Epithelial cell of esophagus (primary cell): ENCODE results near the gene CLEC3A.

Experiments
- DNase-seq: peaks from one replicate; pipeline ENCODE4 v3.0.0; 2010; ENCODE audit warnings: low read depth
- H3K4me3 ChIP-seq: 2 replicates; pipeline ENCODE4 v1.5.1; 2011; ENCODE audit warnings: mild to moderate bottlenecking, low read length, control low read depth
- CTCF ChIP-seq: IDR thresholded peaks from 2 replicates; pipeline ENCODE4 v1.5.1; 2011; ENCODE audit warnings: low read depth, mild to moderate bottlenecking, low read length, control low read depth, inconsistent platforms; ENCODE audit not compliant: insufficient read depth; ENCODE audit errors: missing control alignments

Gene CLEC3A

DNA sequence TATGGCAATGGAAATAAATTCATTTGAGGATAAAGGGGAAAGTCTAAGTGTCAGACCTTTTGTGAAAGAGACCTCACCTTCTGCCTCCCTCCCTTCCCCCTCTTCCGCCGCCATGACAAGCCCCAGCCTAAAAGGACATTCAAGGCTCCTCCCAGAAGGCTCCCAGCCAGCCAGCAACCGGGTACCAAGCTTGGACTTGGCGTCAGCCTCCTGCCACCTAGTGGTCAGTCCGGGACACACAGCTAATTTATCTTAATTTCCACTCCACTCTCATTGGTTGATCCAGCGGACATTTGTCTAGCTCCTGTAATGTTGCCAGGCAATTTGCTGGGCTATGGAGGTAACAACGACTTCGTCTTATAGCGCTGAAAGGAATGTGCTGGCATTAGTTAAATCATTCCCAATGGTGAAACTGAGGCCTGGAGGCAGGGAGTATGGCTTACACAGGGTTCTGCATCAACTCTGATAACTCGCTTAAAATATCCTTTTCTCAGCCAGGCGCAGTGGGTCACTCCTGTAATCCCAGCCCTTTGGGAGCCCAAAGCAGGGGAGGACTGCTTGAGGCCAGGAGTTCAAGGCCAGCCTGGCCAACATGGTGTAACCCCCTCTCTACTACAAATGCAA is 19.3 kb upstream of the CLEC3A start:
- peak; percentile 79 for DNase-seq
- H3K4me3 ChIP-seq, result no peak overlapping the region
- TF ChIP-seq CTCF, result peak; percentile 66

DNA sequence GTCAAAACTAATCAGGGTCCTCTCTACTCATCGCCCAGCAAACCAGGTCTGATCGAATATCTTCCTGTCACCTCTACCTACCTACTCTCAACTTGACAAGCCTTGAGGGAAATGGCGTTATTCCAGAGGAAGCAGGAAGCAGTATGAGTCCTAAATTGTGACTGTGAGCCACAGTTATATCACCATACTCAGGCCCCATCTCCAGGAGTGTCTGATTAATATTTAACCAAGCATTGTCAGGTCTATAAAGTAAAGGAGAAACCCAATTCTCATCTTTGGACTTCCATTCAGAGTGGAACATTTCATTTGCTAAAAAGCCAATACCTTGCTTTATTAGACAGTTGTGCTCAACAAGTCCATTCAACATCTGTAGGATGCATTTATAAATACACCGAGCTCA is 17.8 kb upstream of the CLEC3A start:
- TF ChIP-seq CTCF, result no peak
- no peak overlapping the region for H3K4me3 ChIP-seq
- no peak for DNase-seq

DNA sequence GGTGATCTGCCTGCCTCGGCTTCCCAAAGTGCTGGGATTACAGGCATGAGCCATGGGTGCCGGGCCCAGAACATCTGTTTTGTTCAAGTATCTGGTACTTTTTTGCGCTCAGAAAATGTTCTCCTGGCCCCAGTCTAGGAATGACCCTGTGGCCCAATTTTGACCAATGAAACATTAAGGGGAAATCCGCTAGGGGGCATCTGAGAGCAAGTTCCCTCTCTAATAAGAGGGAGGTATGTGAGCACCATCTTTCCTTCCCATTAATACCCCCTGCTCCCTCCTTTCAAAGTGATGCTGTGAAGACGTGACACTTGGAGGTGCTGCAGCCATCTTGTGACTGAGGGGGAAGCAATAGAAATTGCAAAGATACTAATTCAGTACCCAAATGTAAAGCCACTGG is 16.5 kb upstream of the CLEC3A start:
- DNase-seq, result no peak
- H3K4me3 ChIP-seq, result no peak overlapping the region
- no peak for TF ChIP-seq CTCF

GRCh38 chr16:78007121-78007520 is 15.2 kb upstream of the CLEC3A start:
- no peak for DNase-seq
- no peak for TF ChIP-seq CTCF
- H3K4me3 ChIP-seq, result no peak overlapping the region

GRCh38 chr16:78024159-78024558 is 1.8 kb downstream of the CLEC3A start:
- no peak for TF ChIP-seq CTCF
- no peak for DNase-seq
- H3K4me3 ChIP-seq, result no peak overlapping the region

DNA sequence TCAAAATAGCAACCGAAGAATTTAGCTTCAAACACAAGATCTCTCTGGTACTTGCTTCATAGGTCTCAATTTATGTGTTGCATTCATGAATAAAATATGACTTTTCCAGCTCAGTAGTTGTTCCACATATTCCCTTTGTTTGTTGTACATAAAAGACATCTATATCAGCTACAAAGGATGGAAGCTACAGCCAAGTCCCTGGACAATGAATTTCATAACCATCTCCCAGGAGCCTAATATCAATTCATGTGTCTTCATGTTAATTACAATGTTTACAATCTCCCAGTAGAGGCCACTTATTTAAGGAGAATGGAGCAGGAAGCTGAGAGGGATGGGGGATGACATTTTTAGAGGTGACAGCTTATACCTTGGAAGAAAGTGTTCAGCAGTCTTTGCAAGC is 3.3 kb downstream of the CLEC3A start:
- no peak for TF ChIP-seq CTCF
- DNase-seq, result no peak
- no peak overlapping the region for H3K4me3 ChIP-seq

DNA sequence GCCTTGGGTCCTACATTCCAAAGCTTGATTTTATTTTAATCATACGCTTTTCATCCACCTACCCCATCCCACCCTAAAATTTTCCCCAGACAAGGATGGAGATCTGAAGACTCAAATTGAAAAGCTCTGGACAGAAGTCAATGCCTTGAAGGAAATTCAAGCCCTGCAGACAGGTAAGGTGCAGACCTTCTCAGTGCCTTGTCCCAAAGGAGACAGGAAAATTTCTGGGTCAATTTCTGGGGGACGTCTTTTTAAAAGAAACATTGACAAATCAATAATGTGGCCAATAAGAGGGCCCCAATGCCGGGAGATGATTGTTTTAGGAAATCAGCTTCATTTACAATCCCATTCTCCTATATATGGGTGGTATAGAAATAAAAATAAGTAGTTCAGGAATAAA is 5.7 kb downstream of the CLEC3A start:
- TF ChIP-seq CTCF, result no peak
- no peak overlapping the region for H3K4me3 ChIP-seq
- DNase-seq, result no peak
